Endodermal cell (in vitro differentiated cells): Measurements from ENCODE around the gene S1PR3. TPM values are rescaled to one million over a fixed set of nuclear protein-coding genes. Genes with fewer than 3 reads are reported as not detected.

Experiments
- DNase-seq: peaks from one replicate; pipeline ENCODE4 v3.0.0-alpha.2; 2017
- H3K27ac ChIP-seq: 2 replicates; pipeline ENCODE4 v1.5.1; 2013; ENCODE audit warnings: mild to moderate bottlenecking, low read depth, low read length, moderate library complexity
- H3K27me3 ChIP-seq: 2 replicates; pipeline ENCODE4 v1.6.1; 2013; ENCODE audit warnings: mild to moderate bottlenecking, low read length, moderate library complexity; ENCODE audit not compliant: insufficient read depth, control insufficient read depth, poor library complexity, severe bottlenecking
- H3K36me3 ChIP-seq: 2 replicates; pipeline ENCODE4 v1.7.0; 2013; ENCODE audit warnings: mild to moderate bottlenecking, low read length, moderate library complexity; ENCODE audit not compliant: control insufficient read depth, insufficient read depth
- H3K4me1 ChIP-seq: one replicate; pipeline ENCODE4 v1.7.0; 2013; ENCODE audit warnings: low read length; ENCODE audit not compliant: control insufficient read depth, insufficient read depth
- H3K4me3 ChIP-seq: 2 replicates; pipeline ENCODE4 v1.5.1; 2013; ENCODE audit warnings: mild to moderate bottlenecking, low read length, moderate library complexity
- H3K9ac ChIP-seq: 2 replicates; pipeline ENCODE4 v1.6.1; 2013; ENCODE audit warnings: mild to moderate bottlenecking, low read length, moderate library complexity; ENCODE audit not compliant: poor library complexity, severe bottlenecking; ENCODE audit errors: extremely low read depth
- H3K9me3 ChIP-seq: 2 replicates; pipeline ENCODE4 v1.6.1; 2013; ENCODE audit warnings: mild to moderate bottlenecking, low read length, moderate library complexity; ENCODE audit not compliant: control insufficient read depth
- H3K27ac Mint-ChIP-seq: 2 replicates; pipeline ENCODE4 v1.8.0; 2020; ENCODE audit warnings: mixed read lengths
- H3K27me3 Mint-ChIP-seq: 2 replicates; pipeline ENCODE4 v1.8.0; 2021; ENCODE audit warnings: mild to moderate bottlenecking, mixed read lengths; ENCODE audit not compliant: insufficient read depth
- H3K36me3 Mint-ChIP-seq: 2 replicates; pipeline ENCODE4 v1.8.0; 2020; ENCODE audit warnings: low read depth, mixed read lengths
- H3K4me1 Mint-ChIP-seq: 2 replicates; pipeline ENCODE4 v1.8.0; 2020; ENCODE audit warnings: mixed read lengths
- H3K4me3 Mint-ChIP-seq: 2 replicates; pipeline ENCODE4 v1.8.0; 2020; ENCODE audit warnings: mild to moderate bottlenecking, moderate library complexity, mixed read lengths
- H3K9me3 Mint-ChIP-seq: 2 replicates; pipeline ENCODE4 v1.8.0; 2020; ENCODE audit warnings: mild to moderate bottlenecking, mixed read lengths
- WGBS, 2 experiments: methylation state at CpG; one replicate each; pipeline versions ENCODE4 v1.1.5 to v1.1.7; 2013; ENCODE audit warnings: missing lambda C conversion rate in 2 of 2, mixed read lengths in 1 of 2; ENCODE audit not compliant: insufficient coverage in 1 of 2, insufficient read length in 1 of 2; 5-methylcytosine and 5-hydroxymethylcytosine counted together
- total RNA-seq, 2 donors: library from RNA; stranded (reverse); fragmentation: NEBNext Ultra II Directional in 1 of 2; extraction: Animal tissue kit (Norgen Biotek cat#: 25700) in 1 of 2; gene quantifications; 2 replicates in 1 of 2; 3 replicates in 1 of 2; pipeline ENCODE4 v1.2.1, GENCODE V29; 2021
- TF ChIP-seq, protein P1 (sequence below): fragments of 200-600 bp; sonication (generic); conservative IDR thresholded peaks from 2 replicates; pipeline ENCODE4 v1.5.0; 2021; ENCODE audit warnings: antibody characterized with exemption, mild to moderate bottlenecking

S1PR3 gene
- total RNA-seq, 2 donors from 2014 or later = 53.6 to 95.2 TPM

DNA sequence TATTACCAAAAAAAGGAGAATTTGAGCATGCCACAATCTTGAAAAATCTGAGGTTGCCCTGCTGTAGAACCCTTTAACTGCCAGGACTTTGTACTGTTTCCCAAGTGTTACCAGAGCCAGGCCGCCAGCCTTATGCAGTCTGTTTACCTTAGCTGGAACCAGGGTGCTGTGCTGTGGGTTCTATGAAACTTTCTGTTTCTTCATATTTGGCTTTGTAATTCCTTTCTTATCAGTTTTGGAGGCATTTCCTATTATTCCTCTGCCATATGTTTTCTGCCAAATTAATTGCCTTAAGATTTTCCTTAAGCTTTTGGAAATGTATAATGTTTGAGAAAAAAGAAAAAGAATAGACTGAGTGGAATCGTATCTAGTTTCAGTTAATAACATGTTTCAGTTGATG, 2.1 kb downstream of the S1PR3 start:
- Histone ChIP-seq H3K4me3 (peak overlapping the region; percentile 97), H3K27ac (no peak overlapping the region), H3K9me3 (no peaks in the 10 kb centered on the region), H3K9ac (peak overlapping the region; percentile 88), H3K36me3 (peaks cover 59% of the 10 kb centered on the region), H3K4me1 (peaks cover 22% of the 10 kb centered on the region), H3K27me3 (no peaks in the 10 kb centered on the region)
- Mint-ChIP-seq H3K4me1 (peaks cover 42% of the 10 kb centered on the region), H3K9me3 (no peaks in the 10 kb centered on the region), H3K27me3 (peaks cover 6% of the 10 kb centered on the region), H3K4me3 (peak overlapping the region; percentile 95), H3K36me3 (peaks cover 52% of the 10 kb centered on the region), H3K27ac (no peak overlapping the region)
- DNase-seq = peak; percentile 22
- 74 to 91% methylated on average over 2 of the region's 2 CpGs for WGBS, 2 experiments
- TF ChIP-seq, protein P1, sequence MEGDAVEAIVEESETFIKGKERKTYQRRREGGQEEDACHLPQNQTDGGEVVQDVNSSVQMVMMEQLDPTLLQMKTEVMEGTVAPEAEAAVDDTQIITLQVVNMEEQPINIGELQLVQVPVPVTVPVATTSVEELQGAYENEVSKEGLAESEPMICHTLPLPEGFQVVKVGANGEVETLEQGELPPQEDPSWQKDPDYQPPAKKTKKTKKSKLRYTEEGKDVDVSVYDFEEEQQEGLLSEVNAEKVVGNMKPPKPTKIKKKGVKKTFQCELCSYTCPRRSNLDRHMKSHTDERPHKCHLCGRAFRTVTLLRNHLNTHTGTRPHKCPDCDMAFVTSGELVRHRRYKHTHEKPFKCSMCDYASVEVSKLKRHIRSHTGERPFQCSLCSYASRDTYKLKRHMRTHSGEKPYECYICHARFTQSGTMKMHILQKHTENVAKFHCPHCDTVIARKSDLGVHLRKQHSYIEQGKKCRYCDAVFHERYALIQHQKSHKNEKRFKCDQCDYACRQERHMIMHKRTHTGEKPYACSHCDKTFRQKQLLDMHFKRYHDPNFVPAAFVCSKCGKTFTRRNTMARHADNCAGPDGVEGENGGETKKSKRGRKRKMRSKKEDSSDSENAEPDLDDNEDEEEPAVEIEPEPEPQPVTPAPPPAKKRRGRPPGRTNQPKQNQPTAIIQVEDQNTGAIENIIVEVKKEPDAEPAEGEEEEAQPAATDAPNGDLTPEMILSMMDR = no peak

DNA sequence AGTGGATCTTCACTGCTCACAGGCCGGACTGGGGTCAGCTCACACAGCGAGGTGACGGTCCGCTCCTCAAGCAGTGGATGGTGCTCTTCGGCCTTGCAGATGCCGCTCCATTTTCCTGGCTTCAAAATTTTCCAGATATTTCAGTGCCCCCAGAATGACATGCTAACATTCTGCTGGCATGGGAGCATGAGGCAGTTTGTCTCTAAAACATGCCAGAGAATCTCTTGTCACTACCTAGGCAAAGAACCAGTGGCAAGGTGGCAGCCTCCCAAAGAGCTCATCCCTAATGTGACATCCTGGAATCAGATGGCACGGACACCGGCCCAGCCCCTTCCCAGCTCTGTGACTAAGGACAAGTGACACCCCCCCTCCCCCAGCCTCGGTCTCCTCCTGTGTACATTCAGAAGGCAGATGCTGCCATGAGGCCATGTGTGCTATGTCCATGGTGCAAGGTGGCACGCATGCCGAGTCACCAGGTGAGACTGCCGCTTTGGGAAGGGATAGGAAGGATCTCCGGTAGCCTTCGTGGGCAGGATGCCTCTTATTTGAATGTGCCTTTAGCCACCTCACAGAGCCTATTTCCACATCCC, 2.7 kb downstream of the S1PR3 start:
- DNase-seq = peak; percentile 44

DNA sequence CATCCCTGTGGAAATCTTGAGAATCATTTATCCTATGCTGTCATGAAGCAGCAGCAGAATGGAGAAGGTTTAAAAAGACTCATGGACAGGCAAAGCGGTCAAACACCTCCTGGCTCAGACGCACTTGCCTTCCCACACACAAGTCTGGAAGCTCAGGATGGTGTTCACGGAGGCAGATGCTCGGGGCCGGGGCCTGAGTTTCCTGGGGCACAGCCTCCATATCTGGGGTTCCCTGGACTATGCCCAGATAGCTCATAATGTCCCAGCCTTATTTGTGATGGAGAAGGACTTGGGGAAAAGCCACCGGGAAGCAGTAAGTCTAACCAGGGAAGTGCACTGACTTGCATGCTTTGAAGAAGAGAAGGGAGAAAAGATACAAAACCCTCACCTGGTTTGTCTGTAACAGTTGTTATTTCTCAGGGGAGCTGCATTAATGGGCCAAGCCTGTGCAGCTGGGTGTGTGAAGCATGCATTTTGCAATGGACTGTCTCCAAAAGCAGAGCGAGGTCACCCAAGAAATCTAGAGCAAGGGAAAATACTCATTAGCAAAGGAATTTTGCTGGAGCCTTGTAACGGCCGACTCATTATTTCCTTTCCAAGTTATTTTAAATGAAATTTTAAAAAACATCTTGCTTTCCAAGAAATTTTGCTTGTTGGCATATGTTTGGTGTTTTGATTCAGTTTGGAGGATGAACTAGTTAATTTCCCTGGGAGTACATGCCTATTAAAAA, 3.4 kb downstream of the S1PR3 start:
- Histone ChIP-seq H3K27ac (no peak overlapping the region), H3K9me3 (no peaks in the 10 kb centered on the region), H3K4me1 (peaks cover 22% of the 10 kb centered on the region), H3K9ac (peak overlapping the region; percentile 88), H3K36me3 (peaks cover 71% of the 10 kb centered on the region), H3K27me3 (no peaks in the 10 kb centered on the region), H3K4me3 (peak overlapping the region; percentile 97)
- no peak for DNase-seq
- Mint-ChIP-seq H3K9me3 (no peaks in the 10 kb centered on the region), H3K27me3 (peaks cover 3% of the 10 kb centered on the region), H3K27ac (no peak overlapping the region), H3K4me3 (peak overlapping the region; percentile 95), H3K36me3 (peaks cover 52% of the 10 kb centered on the region), H3K4me1 (peaks cover 33% of the 10 kb centered on the region)
- TF ChIP-seq, protein P1 = no peak
- 86 to 91% methylated on average over 4 to 9 of the region's 9 CpGs for WGBS, 2 experiments

More for the DNA sequence above, 2.7 kb downstream of the S1PR3 start:
- H3K36me3 Mint-ChIP-seq = peaks cover 52% of the 10 kb centered on the region
- H3K27ac ChIP-seq = no peak overlapping the region
- H3K4me3 ChIP-seq = peak overlapping the region; percentile 97
- peak overlapping the region; percentile 88 for H3K9ac ChIP-seq
- no peaks in the 10 kb centered on the region for H3K9me3 Mint-ChIP-seq
- H3K4me1 Mint-ChIP-seq = peaks cover 40% of the 10 kb centered on the region
- H3K27me3 Mint-ChIP-seq = peaks cover 6% of the 10 kb centered on the region
- peaks cover 22% of the 10 kb centered on the region for H3K4me1 ChIP-seq
- WGBS, 2 experiments = 92 to 95% methylated on average over 5 to 14 of the region's 14 CpGs
- H3K36me3 ChIP-seq = peaks cover 65% of the 10 kb centered on the region
- TF ChIP-seq, protein P1 = no peak
- H3K4me3 Mint-ChIP-seq = peak overlapping the region; percentile 95
- H3K9me3 ChIP-seq = no peaks in the 10 kb centered on the region
- H3K27ac Mint-ChIP-seq = no peak overlapping the region
- H3K27me3 ChIP-seq = no peaks in the 10 kb centered on the region
